22Rv1 (cell line): ENCODE data around the gene MARCKSL1.

Experiments used
- H3K27ac ChIP-seq: fragments of 450-650 bp; 2 replicates; pipeline ENCODE4 v1.5.1; 2017
- CTCF ChIP-seq: fragments of 450-650 bp; IDR thresholded peaks from 2 replicates; pipeline ENCODE4 v1.5.1; 2017; ENCODE audit warnings: mild to moderate bottlenecking
- ZFX ChIP-seq: fragments of 450-650 bp; IDR thresholded peaks from 2 replicates; pipeline ENCODE4 v1.6.1; 2017; ENCODE audit warnings: antibody characterized with exemption, borderline replicate concordance

Gene MARCKSL1, protein sequence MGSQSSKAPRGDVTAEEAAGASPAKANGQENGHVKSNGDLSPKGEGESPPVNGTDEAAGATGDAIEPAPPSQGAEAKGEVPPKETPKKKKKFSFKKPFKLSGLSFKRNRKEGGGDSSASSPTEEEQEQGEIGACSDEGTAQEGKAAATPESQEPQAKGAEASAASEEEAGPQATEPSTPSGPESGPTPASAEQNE

GRCh38 chr1:32335790-32336590 is at the start of gene MARCKSL1:
Gene MARCKSL1 (minus strand): TSS chr1:32336233. CDS start chr1:32336033, 200 bp downstream.
- TF ChIP-seq CTCF: no peak
- TF ChIP-seq ZFX: no peak
- H3K27ac ChIP-seq: peak within 1 kb of the TSS; percentile 89

DNA sequence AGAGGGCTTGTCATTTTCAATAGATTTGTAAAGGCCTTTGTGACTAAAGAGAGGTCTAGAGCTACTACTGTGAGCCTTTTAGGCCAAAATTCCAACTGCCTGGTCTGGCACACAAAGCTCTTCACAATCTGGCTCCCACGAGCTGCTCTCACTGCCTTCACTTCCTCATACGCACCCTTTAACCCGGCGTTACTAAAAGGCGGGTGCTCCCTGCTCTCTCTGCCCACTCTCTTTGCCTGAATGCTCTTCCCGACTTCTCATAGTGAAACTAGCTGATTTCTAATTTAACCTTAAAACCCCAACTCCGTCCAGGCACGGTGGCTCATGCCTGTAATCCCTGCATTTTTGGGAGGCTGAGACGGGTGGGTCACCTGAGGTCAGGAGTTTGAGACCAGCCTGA is 44.0 kb upstream of the MARCKSL1 start:
- H3K27ac ChIP-seq: no peak overlapping the region
- no peak for TF ChIP-seq CTCF
- TF ChIP-seq ZFX: no peak

DNA sequence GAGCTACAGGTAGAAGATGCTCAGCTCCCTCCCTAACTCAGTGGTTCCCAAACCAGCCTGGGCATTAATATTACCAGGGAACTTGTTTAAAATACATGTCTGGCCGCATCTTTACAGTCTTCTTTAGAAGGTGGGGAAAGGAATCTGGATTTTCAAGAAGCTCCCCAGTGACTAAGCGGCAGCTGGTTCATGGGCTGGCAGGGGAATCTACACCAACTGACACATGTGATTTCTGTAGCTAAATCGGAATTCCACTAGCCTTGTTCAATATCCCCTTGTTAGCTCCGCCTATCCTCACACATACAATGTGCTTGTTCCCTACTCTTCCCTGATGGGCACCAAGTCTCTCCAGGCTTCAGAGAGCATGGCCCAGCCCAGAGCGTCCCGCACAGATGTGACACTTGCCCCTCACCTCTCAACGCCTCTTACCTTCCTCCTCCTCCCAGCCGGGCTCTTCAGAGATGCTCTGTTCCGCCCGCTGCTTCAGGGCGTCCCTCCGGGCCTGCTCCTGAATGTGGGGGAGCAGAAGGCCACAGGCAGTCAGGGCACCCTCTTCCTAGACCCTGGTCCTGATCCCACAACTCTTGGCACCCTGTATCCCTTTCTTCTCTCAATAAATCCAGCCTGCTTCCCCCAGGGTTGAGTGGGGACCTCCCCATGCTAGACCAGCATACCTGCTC is 41.6 kb upstream of the MARCKSL1 start:
- H3K27ac ChIP-seq: no peak overlapping the region
- TF ChIP-seq ZFX: no peak
- TF ChIP-seq CTCF: no peak

DNA sequence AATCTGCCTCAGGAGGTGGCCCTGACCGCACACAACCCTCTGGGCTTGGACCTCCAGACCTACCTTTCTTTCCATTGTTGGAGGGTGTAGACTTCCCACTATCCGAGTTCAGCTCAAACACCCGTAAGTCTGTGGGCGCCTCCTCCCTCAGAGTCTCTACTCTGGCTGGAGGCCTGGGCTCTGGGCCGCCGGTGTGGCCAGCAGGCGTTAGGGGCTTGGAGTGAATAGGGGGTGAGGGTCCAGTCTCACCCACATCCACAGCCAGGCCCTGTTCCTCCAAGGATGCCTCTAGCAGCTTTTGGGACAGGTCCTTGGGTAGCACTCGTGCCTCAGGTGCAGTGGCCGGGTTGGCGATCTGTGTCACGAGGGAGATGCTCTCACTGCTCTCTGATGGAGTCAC is 40.2 kb upstream of the MARCKSL1 start:
- no peak overlapping the region for H3K27ac ChIP-seq
- TF ChIP-seq ZFX (no peak), CTCF (no peak)

DNA sequence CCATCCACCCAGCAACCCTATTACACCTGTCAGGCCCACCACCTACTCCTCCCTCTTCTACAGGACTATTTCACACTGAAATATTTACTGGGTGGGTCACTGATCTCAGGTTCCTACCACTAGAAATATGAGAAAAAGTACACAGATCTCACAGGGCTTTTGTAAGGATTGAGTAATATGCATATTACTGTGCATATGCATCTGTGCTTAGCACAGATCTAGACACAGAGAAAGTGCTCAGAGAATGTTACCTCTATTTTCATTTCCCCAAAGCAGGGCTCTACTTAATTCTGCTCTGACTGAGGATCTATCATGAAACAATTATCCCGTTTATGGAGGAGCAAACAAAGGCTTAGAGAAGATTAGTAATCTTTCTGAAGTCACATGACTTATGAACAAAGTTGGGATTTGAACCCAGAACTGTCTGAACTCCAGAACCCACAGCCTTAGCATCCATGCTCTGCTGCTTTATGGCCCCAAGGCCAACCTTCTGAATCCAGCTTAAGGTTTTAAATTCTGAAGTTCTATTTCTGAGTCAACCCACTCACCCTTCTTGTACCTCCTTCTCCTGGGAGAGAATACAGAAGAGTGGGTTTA is 38.1 kb upstream of the MARCKSL1 start:
- no peak for TF ChIP-seq ZFX
- TF ChIP-seq CTCF: no peak
- H3K27ac ChIP-seq: no peak overlapping the region

GRCh38 chr1:32372149-32372756 is 36.2 kb upstream of the MARCKSL1 start:
- no peak overlapping the region for H3K27ac ChIP-seq
- TF ChIP-seq ZFX (no peak), CTCF (no peak)
